Measurements from ENCODE around the gene TSSK6.
A peak's percentile ranks its signal among the peaks of the same experiment; 100 is the strongest.

Gene TSSK6

GRCh38 chr19:19502808-19503602 lies 12.3 kb downstream of the TSSK6 start:
- DNase-seq = no peak

GRCh38 chr19:19502281-19502680 lies 13.1 kb downstream of the TSSK6 start:
- DNase-seq = no peak

- DNase-seq = no peak
These were observed 13.6 kb downstream of the TSSK6 start for GRCh38 chr19:19501798-19502197.

GRCh38 chr19:19500975-19501644 lies 14.2 kb downstream of the TSSK6 start:
- no peak for DNase-seq

GRCh38 chr19:19499272-19499995 lies 15.9 kb downstream of the TSSK6 start:
- no peak for DNase-seq

- no peak for DNase-seq
These were observed 16.9 kb downstream of the TSSK6 start for GRCh38 chr19:19498255-19498991.

- no peak for DNase-seq
These were observed 19.4 kb downstream of the TSSK6 start for GRCh38 chr19:19495614-19496603.

GRCh38 chr19:19493841-19494546 lies 21.4 kb downstream of the TSSK6 start:
- DNase-seq = peak in 1 of 2 donors; percentile 18

GRCh38 chr19:19492026-19492610 lies 23.2 kb downstream of the TSSK6 start:
- no peak for DNase-seq

GRCh38 chr19:19491321-19492025 lies 23.9 kb downstream of the TSSK6 start:
- DNase-seq = no peak

GRCh38 chr19:19490214-19490968 lies 25.0 kb downstream of the TSSK6 start:
- peak; percentile 45 to 89 for DNase-seq

- DNase-seq = no peak
These were observed 25.5 kb downstream of the TSSK6 start for GRCh38 chr19:19489804-19490204.

GRCh38 chr19:19488875-19489690 lies 26.3 kb downstream of the TSSK6 start:
- peak; percentile 73 to 83 for DNase-seq

GRCh38 chr19:19487950-19488874 lies 27.1 kb downstream of the TSSK6 start:
- DNase-seq = no peak

- DNase-seq = no peak
These were observed 28.0 kb downstream of the TSSK6 start for GRCh38 chr19:19487077-19487949.

All from inflammatory macrophage treated with lipopolysaccharide for 1 hour (primary cell).